CD4-positive, alpha-beta T cell treated with Interleukin-4 for 1 hour (primary cell): ENCODE results near the gene LLGL1.

Experiments used
- DNase-seq, 2 donors: peaks; one replicate each; pipeline ENCODE4 v3.0.0-alpha.2; 2020 to 2022

Gene LLGL1

DNA sequence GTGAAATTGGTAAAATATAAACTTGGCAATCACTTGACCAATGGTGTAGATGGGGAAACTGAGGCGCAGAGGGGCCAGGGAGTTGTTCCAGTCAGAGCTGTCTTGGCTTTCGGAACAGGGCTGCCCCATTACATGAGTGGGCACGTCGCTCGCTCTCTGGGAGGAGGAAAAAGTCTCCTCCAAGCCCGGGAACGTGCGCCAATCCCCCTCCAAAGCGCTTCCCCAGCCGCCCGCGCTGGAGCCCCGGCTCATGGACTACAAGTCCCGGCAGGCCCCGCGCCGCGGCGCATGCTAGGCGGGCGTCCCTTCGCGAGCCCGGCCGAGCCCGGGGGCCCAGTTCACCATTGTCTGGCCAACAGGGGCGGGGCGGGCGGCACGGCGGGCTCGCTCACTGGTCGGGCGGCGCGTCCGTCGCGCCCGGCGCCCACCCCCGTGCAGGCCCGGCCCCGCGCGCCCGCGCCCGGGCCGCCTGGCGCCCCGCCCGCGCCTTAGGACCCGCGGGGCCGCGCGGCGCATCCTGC is at the start of gene LLGL1:
TSS of gene LLGL1 (plus strand) at position 515 of the 521 bp plus-strand sequence. CDS start 48 bp downstream, outside the sequence.
- DNase-seq = peak; percentile 94 to 95

DNA sequence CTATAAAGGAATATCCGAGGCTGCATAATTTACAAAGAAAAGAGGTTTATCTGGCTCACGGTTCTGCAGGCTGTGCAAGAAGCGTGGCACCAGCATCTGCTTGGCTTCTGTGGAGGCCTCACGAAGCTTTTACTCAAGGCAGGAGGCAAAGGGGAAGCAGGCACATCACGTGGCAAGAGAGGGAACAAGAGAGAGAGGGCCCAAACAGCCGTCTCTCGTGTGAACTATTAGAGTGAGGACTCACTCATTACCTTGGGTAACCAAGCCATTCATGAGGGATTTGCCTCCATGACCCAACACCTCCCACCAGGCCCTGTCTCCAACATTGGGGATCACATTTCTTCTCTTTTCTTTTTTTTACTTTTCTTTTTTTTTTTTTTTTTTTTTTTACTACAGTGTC is 49.3 kb upstream of the LLGL1 start:
- peak in 1 of 2 donors; percentile 46 for DNase-seq

DNA sequence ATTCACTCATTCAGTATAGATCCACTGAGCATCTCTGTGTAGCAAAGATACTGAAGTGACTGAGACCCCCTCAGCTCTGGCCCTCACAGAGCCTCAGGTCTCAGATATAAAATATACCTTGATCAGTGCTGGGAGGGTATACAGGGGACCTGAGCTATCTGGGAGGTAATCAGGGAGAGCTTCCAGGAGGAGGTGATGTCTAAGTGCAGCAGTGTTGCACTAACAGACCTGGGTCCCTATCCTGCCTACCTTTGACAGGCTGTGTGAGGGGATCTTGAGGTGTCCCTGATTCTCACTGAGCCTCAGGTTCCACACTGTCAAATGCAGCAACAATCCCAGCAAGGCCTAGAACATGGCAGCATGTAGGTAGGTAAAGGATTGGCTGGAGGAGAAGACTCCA is 48.3 kb upstream of the LLGL1 start:
- no peak for DNase-seq

- no peak for DNase-seq
Measured at GRCh38 chr17:18177722-18178121, 47.7 kb upstream of the LLGL1 start.

DNA sequence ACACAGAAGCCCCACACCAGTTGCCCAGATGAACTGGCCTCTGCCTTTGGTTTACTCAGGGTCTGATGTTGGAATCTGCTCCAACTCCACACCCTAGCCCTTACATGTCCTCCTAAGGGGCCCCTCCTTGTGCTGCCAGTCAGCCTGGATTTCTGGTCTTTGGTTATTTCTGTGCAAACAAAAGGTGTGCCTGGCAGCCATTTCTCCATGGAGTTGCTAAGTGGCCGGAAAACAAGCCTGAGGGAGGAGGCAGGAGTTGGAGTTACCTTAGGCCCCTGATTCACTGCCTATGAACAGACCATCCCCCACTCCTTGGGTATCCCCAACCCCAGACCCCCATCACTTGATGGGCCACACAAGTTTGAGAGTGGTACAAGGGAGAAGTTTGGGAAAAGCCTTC is 46.2 kb upstream of the LLGL1 start:
- DNase-seq = no peak

DNA sequence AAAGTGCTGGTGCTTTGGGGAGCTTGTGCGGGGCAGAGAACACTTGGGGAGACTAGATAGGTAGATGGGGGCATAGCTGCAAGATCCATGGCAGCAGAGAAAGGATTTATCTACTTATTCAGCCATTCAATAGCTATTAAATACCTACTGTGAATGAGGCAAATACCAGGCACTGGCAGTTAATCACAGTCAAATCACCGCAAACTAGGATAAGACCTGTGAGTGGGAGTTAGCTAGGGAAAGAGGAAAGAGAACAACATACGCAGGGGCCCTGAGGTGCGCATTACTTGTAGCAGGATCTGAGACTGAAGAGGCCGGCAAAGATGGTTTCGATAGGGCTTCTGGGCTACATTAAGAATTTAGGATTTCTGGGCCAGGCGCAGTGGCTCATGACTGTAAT is 45.6 kb upstream of the LLGL1 start:
- DNase-seq = no peak

- no peak for DNase-seq
Measured at GRCh38 chr17:18181358-18181757, 44.1 kb upstream of the LLGL1 start.

- DNase-seq = no peak
Measured at GRCh38 chr17:18182110-18182977, 43.1 kb upstream of the LLGL1 start.

DNA sequence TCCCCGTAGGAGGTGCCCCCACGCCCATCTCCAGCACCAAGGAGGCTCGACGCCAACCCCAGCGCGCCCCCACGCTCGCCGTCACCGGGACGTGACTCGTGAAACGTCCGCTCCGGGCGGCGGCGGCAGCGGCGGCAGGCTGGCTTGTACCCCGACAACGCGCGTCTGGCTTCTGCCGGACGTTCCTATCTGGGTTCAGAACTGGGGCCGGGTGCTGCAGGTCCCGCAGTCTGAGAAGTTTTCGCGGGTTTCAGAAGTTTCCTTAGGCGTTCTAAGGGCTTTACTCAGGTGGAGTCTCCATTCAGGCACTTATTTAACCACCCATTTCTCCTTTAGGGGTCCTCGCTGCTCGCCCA is 42.5 kb upstream of the LLGL1 start:
- no peak for DNase-seq

DNA sequence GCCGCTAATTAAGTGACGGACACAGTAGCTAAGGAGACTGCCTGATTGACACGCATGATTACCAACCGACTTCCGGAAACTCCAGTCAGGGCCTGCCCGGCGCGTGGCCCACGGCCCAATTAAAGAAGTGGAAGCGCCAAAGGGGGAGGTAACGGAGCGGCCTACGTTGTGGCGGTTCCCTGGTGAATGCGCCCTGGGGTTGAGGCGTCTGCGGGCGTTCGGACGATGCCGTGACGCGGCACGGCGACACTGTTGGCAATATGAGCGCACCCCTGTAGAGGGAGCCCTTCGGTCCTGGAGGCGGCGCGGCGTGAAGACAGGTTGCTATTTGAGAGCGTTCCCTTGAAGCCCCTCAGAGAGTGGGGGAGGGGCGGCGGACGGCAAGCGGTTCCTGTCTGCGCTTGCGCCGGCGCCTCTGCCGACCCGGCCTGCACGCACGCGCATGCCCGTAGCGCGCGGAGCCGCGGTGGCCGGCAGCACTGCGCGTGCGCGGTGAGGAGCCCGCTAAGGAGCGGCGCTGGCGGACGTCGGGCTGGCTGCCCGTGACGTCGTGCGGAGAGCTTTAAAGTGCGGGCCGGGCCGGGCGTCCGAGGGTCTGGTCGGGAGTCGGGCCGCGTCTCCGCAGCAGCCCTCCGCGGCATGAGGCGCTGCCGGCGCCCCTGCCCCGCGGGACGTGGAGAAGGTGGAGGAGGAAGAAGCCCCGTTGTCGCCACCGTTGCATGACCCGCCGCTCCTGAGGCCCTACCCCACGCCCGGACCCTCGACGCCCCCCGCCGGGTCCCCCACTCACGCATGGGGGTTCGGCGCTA is 41.9 kb upstream of the LLGL1 start, which contains the start of gene ALKBH5:
TSS of gene ALKBH5 (plus strand) at position 495 of the 809 bp plus-strand sequence. CDS start 416 bp downstream, outside the sequence.
- peak; percentile 99 for DNase-seq

GRCh38 chr17:18184143-18185031 is 41.0 kb upstream of the LLGL1 start:
- peak; percentile 79 to 83 for DNase-seq

GRCh38 chr17:18185391-18185790 is 40.0 kb upstream of the LLGL1 start:
- DNase-seq = no peak

- no peak for DNase-seq
Measured at GRCh38 chr17:18185832-18186626, 39.4 kb upstream of the LLGL1 start.

GRCh38 chr17:18186627-18186982 is 38.8 kb upstream of the LLGL1 start:
- DNase-seq = no peak

DNA sequence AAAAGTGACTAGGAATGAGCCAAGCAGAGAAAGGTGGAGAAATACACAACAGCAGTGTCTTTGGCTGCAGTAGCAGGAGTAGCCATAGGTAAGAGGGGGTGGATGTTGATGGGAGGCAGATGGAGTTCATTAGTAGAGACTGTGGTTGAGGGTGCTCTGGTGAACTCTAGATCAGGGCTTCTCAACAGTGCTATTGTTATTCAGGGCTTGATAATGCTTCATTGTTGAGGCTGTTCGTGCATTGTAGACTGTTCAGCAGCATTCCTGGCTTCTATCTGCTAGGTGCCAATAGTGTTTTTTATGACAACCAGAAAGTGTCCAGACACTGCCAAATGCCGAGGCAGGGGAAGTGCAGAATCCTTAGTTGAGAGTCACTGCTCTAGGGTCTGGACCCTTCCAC is 38.2 kb upstream of the LLGL1 start:
- no peak for DNase-seq

DNA sequence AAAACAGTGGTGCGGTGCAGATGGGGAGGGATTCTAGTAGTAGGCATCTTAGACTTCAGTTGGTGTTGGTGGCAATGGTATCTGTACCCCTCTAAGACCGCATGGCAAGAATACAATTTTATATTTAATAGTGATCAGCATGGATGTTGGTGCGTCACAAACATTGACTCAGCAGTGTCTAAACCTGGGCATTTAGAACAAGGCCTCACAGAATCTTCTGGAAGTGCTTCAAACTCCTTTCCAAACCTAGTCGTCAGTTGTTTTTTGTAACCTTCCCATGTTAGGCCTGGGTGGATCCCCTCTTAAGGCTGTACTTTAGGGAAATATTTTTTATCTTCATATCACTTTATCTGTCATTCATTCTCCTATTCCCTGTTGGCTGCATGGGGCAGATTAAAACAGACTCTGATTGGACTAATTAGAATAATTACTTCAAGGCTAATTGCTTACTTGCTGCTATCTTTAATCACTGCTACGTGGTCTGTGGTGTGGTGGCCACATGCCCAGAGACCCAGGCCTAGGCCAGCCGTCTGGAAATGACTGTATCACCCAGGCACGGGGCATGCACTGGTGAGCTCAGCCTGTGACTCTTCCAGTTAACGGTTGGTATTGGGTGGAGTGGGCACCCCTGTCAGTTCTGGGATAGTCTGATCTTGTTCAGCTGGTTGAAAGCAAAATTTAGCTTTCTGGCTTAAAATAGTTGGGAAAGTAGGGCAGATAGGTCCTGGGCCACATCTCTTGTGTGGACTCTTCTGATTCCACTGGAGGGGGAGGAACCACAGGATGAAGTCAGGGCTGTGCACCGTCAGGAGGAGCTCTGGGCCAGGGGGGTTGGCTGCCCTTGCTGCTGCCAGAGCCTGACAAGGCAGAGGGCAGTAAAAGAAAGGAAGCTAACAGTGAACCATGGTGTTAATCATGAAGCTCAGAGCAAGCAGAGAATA is 37.3 kb upstream of the LLGL1 start:
- no peak for DNase-seq

DNA sequence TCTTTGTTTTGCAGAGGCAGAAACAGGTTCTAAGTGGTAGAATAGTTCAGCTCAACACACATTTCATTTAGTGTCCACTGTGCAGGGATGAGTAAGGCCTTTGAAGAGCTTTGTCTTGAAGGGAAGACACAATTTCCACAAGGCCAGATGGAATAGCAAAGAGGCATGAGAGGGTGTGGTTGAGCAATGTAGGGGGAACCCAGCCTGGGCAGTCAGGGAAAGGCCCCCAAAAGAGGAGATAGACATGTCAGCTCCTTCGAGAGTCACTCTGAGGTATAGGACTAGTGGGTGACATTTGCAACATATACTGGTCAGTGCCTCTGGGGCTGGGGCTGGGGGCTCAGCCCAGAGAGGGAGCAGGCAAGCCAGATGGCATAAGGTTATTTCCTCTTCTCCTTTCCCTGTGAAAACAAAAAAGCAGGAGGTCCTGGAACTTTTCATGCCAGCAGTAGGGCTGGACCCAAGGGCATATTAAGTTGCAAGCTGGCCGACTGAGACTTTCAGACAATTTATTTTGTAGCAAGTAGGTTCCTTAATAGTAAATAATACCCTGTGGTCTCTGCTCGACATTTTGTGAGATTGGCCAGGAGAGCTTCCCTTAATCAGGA is 34.7 kb upstream of the LLGL1 start:
- no peak for DNase-seq

DNA sequence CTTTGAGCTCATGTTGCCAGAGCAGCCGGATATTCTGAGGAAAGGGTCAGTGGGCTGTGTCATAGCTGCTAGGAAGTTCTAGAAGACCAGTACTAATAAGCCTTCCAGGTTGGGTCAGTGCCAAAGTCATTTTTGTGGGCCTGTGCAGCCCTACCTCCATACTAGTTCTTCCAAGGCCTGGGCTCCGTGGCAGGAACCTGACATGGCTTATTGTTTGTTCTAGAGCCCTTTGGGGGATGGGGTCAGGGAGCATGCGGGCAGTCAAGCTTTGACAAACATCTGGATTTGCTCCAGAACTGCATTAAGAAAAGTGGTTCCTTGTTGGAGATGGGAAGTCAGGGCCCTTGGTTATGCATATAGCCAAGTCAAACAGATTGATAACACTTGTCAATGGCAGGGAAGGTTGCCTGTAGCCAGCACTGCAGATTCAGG is 34.2 kb upstream of the LLGL1 start:
- DNase-seq = no peak

GRCh38 chr17:18191967-18192366 is 33.5 kb upstream of the LLGL1 start:
- DNase-seq = no peak

- DNase-seq = no peak
Measured at GRCh38 chr17:18194394-18194793, 31.0 kb upstream of the LLGL1 start.
